ENCODE data around the gene GGACT. TPM values are rescaled to one million over a fixed set of nuclear protein-coding genes. Genes with fewer than 3 reads are reported as not detected.

The GGACT gene
- total RNA-seq, 1 donor from 2014 or later, result 3.7 TPM

- H3K9me3 ChIP-seq (ENCODE audit: control insufficient read depth in 3 of 3, low read length in 3 of 3), result no peaks in the 10 kb centered on the region
- peaks cover 11 to 14% (median 14%) of the 10 kb centered on the region in 3 donors for H3K4me1 ChIP-seq (ENCODE audit: control insufficient read depth in 3 of 3, insufficient read depth in 3 of 3, low read length in 3 of 3)
- no peak overlapping the region for H3K27ac ChIP-seq (ENCODE audit: low read depth, low read length)
- peak overlapping the region in 1 of 3 donors; percentile 22 for H3K4me3 ChIP-seq (ENCODE audit: low read length in 3 of 3)
- H3K36me3 ChIP-seq (ENCODE audit: control insufficient read depth in 3 of 3, insufficient read depth in 3 of 3, low read length in 3 of 3), result peaks cover 0 to 2% (median 0%) of the 10 kb centered on the region in 3 donors
- H3K9ac ChIP-seq (ENCODE audit: low read depth in 1 of 3, low read length in 3 of 3), result peak overlapping the region in 1 of 3 donors; percentile 12
- H3K27me3 ChIP-seq (ENCODE audit: control insufficient read depth in 3 of 3, insufficient read depth in 3 of 3, low read length in 3 of 3), result no peaks in the 10 kb centered on the region
These were observed 44.6 kb downstream of the GGACT start for GRCh38 chr13:100543872-100544602.

- no peak overlapping the region for H3K9ac ChIP-seq (ENCODE audit: low read depth in 1 of 3, low read length in 3 of 3)
- H3K36me3 ChIP-seq (ENCODE audit: control insufficient read depth in 3 of 3, insufficient read depth in 3 of 3, low read length in 3 of 3), result peaks cover 0 to 2% (median 0%) of the 10 kb centered on the region in 3 donors
- peaks cover 11% of the 10 kb centered on the region in 3 donors for H3K4me1 ChIP-seq (ENCODE audit: control insufficient read depth in 3 of 3, insufficient read depth in 3 of 3, low read length in 3 of 3)
- no peak overlapping the region for H3K27ac ChIP-seq (ENCODE audit: low read depth, low read length)
- H3K27me3 ChIP-seq (ENCODE audit: control insufficient read depth in 3 of 3, insufficient read depth in 3 of 3, low read length in 3 of 3), result no peaks in the 10 kb centered on the region
- no peak overlapping the region for H3K4me3 ChIP-seq (ENCODE audit: low read length in 3 of 3)
- no peaks in the 10 kb centered on the region for H3K9me3 ChIP-seq (ENCODE audit: control insufficient read depth in 3 of 3, low read length in 3 of 3)
These were observed 45.8 kb downstream of the GGACT start for GRCh38 chr13:100542826-100543156.

GRCh38 chr13:100541897-100542825 lies 46.4 kb downstream of the GGACT start:
- Histone ChIP-seq H3K27ac (ENCODE audit: low read depth, low read length) (no peak overlapping the region), H3K9me3 (ENCODE audit: control insufficient read depth in 3 of 3, low read length in 3 of 3) (no peaks in the 10 kb centered on the region), H3K9ac (ENCODE audit: low read depth in 1 of 3, low read length in 3 of 3) (no peak overlapping the region), H3K4me3 (ENCODE audit: low read length in 3 of 3) (no peak overlapping the region), H3K27me3 (ENCODE audit: control insufficient read depth in 3 of 3, insufficient read depth in 3 of 3, low read length in 3 of 3) (no peaks in the 10 kb centered on the region), H3K4me1 (ENCODE audit: control insufficient read depth in 3 of 3, insufficient read depth in 3 of 3, low read length in 3 of 3) (peaks cover 8 to 9% (median 9%) of the 10 kb centered on the region in 3 donors), H3K36me3 (ENCODE audit: control insufficient read depth in 3 of 3, insufficient read depth in 3 of 3, low read length in 3 of 3) (peaks cover 0 to 4% (median 0%) of the 10 kb centered on the region in 3 donors)

GRCh38 chr13:100540621-100541020 lies 48.0 kb downstream of the GGACT start:
- Histone ChIP-seq H3K4me3 (ENCODE audit: low read length in 3 of 3) (no peak overlapping the region), H3K36me3 (ENCODE audit: control insufficient read depth in 3 of 3, insufficient read depth in 3 of 3, low read length in 3 of 3) (peaks cover 0 to 4% (median 0%) of the 10 kb centered on the region in 3 donors), H3K4me1 (ENCODE audit: control insufficient read depth in 3 of 3, insufficient read depth in 3 of 3, low read length in 3 of 3) (peaks cover 8 to 9% (median 9%) of the 10 kb centered on the region in 3 donors), H3K27me3 (ENCODE audit: control insufficient read depth in 3 of 3, insufficient read depth in 3 of 3, low read length in 3 of 3) (no peaks in the 10 kb centered on the region), H3K9me3 (ENCODE audit: control insufficient read depth in 3 of 3, low read length in 3 of 3) (no peaks in the 10 kb centered on the region), H3K27ac (ENCODE audit: low read depth, low read length) (no peak overlapping the region), H3K9ac (ENCODE audit: low read depth in 1 of 3, low read length in 3 of 3) (no peak overlapping the region)

- H3K9ac ChIP-seq (ENCODE audit: low read depth in 1 of 3, low read length in 3 of 3), result no peak overlapping the region
These were observed 50.6 kb downstream of the GGACT start for GRCh38 chr13:100537951-100538462.

GRCh38 chr13:100537486-100537885 lies 51.1 kb downstream of the GGACT start:
- no peaks in the 10 kb centered on the region for H3K27me3 ChIP-seq (ENCODE audit: control insufficient read depth in 3 of 3, insufficient read depth in 3 of 3, low read length in 3 of 3)
- no peak overlapping the region for H3K4me3 ChIP-seq (ENCODE audit: low read length in 3 of 3)
- peaks cover 0 to 11% (median 9%) of the 10 kb centered on the region in 3 donors for H3K36me3 ChIP-seq (ENCODE audit: control insufficient read depth in 3 of 3, insufficient read depth in 3 of 3, low read length in 3 of 3)
- no peaks in the 10 kb centered on the region for H3K4me1 ChIP-seq (ENCODE audit: control insufficient read depth in 3 of 3, insufficient read depth in 3 of 3, low read length in 3 of 3)
- no peaks in the 10 kb centered on the region for H3K9me3 ChIP-seq (ENCODE audit: control insufficient read depth in 3 of 3, low read length in 3 of 3)
- no peak overlapping the region for H3K9ac ChIP-seq (ENCODE audit: low read depth in 1 of 3, low read length in 3 of 3)
- no peak overlapping the region for H3K27ac ChIP-seq (ENCODE audit: low read depth, low read length)

More at GRCh38 chr13:100537951-100538462, 50.6 kb downstream of the GGACT start:
- peaks cover 0 to 7% (median 4%) of the 10 kb centered on the region in 3 donors for H3K36me3 ChIP-seq (ENCODE audit: control insufficient read depth in 3 of 3, insufficient read depth in 3 of 3, low read length in 3 of 3)
- H3K27me3 ChIP-seq (ENCODE audit: control insufficient read depth in 3 of 3, insufficient read depth in 3 of 3, low read length in 3 of 3), result no peaks in the 10 kb centered on the region
- H3K27ac ChIP-seq (ENCODE audit: low read depth, low read length), result no peak overlapping the region
- no peak overlapping the region for H3K4me3 ChIP-seq (ENCODE audit: low read length in 3 of 3)
- no peaks in the 10 kb centered on the region for H3K4me1 ChIP-seq (ENCODE audit: control insufficient read depth in 3 of 3, insufficient read depth in 3 of 3, low read length in 3 of 3)
- H3K9me3 ChIP-seq (ENCODE audit: control insufficient read depth in 3 of 3, low read length in 3 of 3), result no peaks in the 10 kb centered on the region

GRCh38 chr13:100536643-100537180 lies 51.9 kb downstream of the GGACT start:
- Histone ChIP-seq H3K4me3 (ENCODE audit: low read length in 3 of 3) (no peak overlapping the region), H3K36me3 (ENCODE audit: control insufficient read depth in 3 of 3, insufficient read depth in 3 of 3, low read length in 3 of 3) (peaks cover 0 to 12% (median 11%) of the 10 kb centered on the region in 3 donors), H3K27ac (ENCODE audit: low read depth, low read length) (no peak overlapping the region), H3K9me3 (ENCODE audit: control insufficient read depth in 3 of 3, low read length in 3 of 3) (no peaks in the 10 kb centered on the region), H3K4me1 (ENCODE audit: control insufficient read depth in 3 of 3, insufficient read depth in 3 of 3, low read length in 3 of 3) (no peaks in the 10 kb centered on the region), H3K9ac (ENCODE audit: low read depth in 1 of 3, low read length in 3 of 3) (no peak overlapping the region), H3K27me3 (ENCODE audit: control insufficient read depth in 3 of 3, insufficient read depth in 3 of 3, low read length in 3 of 3) (no peaks in the 10 kb centered on the region)

- no peaks in the 10 kb centered on the region for H3K4me1 ChIP-seq (ENCODE audit: control insufficient read depth in 3 of 3, insufficient read depth in 3 of 3, low read length in 3 of 3)
- no peaks in the 10 kb centered on the region for H3K27me3 ChIP-seq (ENCODE audit: control insufficient read depth in 3 of 3, insufficient read depth in 3 of 3, low read length in 3 of 3)
- H3K27ac ChIP-seq (ENCODE audit: low read depth, low read length), result no peak overlapping the region
- H3K9ac ChIP-seq (ENCODE audit: low read depth in 1 of 3, low read length in 3 of 3), result no peak overlapping the region
- no peak overlapping the region for H3K4me3 ChIP-seq (ENCODE audit: low read length in 3 of 3)
- no peaks in the 10 kb centered on the region for H3K9me3 ChIP-seq (ENCODE audit: control insufficient read depth in 3 of 3, low read length in 3 of 3)
- H3K36me3 ChIP-seq (ENCODE audit: control insufficient read depth in 3 of 3, insufficient read depth in 3 of 3, low read length in 3 of 3), result peaks cover 0 to 12% (median 9%) of the 10 kb centered on the region in 3 donors
These were observed 53.0 kb downstream of the GGACT start for GRCh38 chr13:100535426-100536135.

GRCh38 chr13:100534911-100535310 lies 53.7 kb downstream of the GGACT start:
- Histone ChIP-seq H3K27ac (ENCODE audit: low read depth, low read length) (no peak overlapping the region), H3K27me3 (ENCODE audit: control insufficient read depth in 3 of 3, insufficient read depth in 3 of 3, low read length in 3 of 3) (no peaks in the 10 kb centered on the region), H3K9me3 (ENCODE audit: control insufficient read depth in 3 of 3, low read length in 3 of 3) (no peaks in the 10 kb centered on the region), H3K4me3 (ENCODE audit: low read length in 3 of 3) (no peak overlapping the region), H3K4me1 (ENCODE audit: control insufficient read depth in 3 of 3, insufficient read depth in 3 of 3, low read length in 3 of 3) (no peaks in the 10 kb centered on the region), H3K9ac (ENCODE audit: low read depth in 1 of 3, low read length in 3 of 3) (no peak overlapping the region), H3K36me3 (ENCODE audit: control insufficient read depth in 3 of 3, insufficient read depth in 3 of 3, low read length in 3 of 3) (peaks cover 0 to 12% (median 9%) of the 10 kb centered on the region in 3 donors)
